ENCODE data around the gene CLDN34.

The CLDN34 gene

DNA sequence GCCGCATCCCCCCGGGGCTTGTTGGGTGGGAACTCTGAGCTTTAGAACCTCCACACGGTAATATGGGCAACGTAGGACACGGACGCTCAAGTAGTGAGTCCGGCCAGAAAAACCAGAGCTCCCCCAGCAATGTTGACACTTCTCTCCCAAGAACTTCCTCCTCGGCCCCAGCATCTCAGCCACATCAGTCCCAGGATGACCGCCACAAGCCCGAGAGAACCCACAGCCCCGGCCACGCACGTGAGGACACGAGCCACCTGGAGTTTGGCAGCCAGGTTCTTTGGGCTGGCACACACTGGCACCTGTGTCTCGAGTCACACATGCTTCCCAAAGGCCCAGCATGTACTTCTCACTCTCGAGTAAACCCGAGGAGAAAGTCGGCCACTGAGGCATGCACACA, 16.3 kb downstream of the CLDN34 start:
- no peak for DNase-seq

GRCh38 chrX:9983846-9984245, 16.7 kb downstream of the CLDN34 start:
- DNase-seq = no peak

DNA sequence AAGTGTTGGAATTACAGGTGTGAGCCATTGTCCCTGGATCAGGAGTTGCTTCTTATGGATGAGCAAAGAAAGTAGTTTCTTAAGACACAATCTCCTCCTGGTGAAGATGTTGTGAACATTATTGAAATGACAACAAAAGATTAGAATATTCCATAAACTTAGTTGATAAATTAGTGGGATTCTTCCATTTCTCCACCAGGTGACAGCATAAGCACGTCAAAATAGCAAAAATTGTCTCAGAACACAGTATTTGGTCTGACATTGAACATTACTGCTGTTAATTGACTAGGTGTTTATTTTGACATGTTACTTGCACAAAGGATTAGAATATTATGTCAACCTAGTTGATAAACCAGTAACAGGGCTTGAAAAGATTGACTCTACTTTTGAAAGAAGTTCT, 21.6 kb downstream of the CLDN34 start:
- DNase-seq = peak; percentile 53

DNA sequence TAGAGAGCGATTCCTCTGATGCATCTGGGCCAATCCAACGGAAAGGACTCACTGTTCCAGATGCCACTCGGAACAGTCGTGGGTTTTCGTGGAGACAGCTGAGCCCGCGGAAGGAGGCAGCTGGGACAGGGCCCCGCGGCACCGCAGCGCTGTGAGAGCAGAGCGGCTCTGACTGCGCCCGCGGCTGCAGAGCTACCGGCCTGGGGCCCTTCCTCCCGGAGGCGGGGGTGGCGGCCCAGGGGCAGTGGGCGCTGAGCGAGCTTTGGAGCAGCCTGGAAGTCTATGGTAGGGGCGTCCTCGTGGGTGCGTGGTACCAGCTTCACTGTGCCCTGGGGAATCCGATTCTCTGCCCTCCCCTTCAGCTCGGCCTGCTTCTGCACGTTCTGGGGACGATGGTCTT, 24.9 kb downstream of the CLDN34 start:
- no peak for DNase-seq

DNA sequence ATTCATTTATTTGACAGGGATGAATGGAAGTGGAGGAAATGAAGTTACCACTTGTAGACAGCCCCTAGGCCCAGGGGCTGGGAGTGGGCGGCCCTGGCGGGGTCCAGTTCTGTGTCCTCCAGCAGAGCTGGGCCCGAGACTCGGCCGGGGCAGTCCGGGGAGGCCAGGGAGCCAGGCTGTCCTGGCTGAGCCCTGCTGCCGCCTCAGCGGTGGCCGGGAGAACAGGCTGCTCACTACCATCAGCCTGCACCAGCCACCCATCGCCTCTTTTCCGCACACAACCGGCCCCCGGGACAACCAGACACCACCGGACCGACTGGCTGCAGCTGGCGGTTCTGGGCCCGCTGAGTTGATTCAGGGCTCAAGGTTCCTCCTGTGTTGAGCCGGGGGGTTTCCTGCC, 25.6 kb downstream of the CLDN34 start:
- DNase-seq = no peak

GRCh38 chrX:9995855-9996339, 28.7 kb downstream of the CLDN34 start:
- peak; percentile 83 for DNase-seq

DNA sequence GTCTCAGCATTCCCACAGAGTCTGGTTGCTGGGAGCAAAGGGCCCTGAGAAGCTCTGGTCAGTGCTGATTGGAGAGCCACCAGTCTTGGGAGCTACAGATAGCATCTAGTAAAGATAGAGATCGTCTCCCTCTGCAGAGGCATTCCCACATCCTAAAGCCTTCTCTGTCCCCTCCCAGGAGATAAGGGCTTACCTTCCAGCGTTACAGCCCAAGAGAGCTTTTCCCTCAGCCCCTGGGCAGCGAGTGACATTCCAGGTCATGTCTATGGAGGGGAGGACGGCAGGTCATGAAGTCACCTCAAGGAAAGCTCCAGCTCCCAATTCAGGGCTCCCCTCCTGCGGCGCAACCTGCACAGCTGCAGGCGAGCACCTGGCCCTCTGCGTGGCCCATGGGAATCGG, 29.9 kb downstream of the CLDN34 start:
- no peak for DNase-seq

DNA sequence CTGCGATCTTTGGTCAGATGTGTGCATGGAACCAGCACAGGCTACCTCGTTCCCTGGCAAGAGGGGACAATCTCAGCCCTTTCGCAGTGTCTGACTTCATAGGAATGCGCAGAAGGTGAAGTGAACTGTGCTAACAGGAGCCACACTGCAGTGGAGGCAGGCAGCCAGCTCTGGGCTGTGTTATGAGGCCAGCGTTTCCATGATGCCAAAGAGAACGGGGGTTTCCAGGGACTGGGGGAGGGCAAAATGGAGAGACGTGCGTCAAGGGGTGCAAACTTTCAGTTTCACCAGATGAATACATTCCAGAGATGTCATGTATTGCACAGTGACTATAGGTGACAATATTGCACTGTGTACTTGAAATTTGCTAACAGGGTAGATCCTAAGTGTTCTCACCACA, 30.4 kb downstream of the CLDN34 start:
- DNase-seq = no peak

DNA sequence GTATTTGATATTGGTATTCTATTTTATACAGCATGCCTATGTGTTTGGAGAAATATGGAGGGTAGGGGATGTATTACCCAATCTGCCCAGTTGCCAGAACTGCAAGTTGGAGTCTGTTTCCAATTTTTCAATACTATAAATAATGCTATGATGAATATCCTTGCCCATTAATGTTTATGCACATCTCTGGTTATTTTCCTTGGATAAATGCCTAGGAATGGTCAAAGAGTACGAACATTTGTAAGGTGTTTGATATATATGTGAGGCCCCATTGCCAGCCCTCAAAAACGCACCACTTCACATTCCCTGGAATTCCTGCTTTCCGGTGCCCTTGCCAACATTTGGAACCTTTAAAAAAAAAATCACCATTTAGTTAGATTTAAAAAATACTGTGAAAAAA, 34.3 kb downstream of the CLDN34 start:
- no peak for DNase-seq

DNA sequence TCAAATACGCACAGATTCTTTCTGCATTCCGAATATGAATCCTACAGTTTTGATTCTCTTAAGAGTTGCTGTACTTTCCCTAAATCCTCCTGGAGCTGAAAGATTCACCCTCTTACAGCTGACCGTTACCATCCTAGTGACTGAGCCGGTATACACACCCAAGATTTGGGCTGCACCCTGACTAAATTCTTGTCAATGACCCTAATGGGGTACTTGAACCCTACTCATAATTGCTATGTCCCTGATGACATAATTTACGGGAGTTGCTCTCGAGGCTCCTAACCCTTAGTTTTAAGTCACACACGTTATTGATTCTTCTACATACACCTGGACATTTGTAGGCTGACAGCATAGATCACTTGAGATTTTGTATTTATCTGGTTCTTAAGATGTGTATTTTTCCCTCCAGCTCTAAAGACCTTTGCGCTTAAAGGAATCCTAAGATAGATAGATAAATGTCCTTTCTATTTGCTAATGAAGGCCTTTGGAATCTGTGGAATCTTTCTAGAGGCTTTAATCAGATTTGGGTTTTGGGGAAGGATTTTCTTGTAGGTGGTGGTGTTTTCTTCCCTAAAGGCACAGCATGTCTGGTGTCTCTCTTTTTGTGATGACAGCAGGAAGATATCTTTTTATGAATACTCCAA, 37.8 kb downstream of the CLDN34 start:
- DNase-seq = no peak

GRCh38 chrX:10006086-10006485, 38.9 kb downstream of the CLDN34 start:
- no peak for DNase-seq

DNA sequence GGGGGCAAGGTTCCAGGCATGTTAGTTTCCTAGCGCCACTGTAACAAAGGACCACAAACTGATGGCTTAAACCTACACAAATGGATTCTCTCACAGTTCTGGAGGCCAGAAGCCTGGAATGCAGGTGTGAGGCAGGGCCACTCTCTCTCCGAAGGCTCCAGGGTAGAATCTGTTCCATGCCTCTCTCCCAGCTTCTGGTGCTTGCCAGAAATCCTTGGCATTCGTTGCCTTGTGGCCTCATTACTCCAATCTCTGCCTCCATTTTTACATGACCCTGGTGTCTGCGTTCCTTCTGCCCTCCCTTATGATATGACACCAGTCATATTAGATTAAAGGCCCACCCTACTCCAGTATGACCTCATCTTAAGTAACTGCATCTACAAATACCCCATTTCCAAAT, 39.6 kb downstream of the CLDN34 start:
- DNase-seq = no peak

GRCh38 chrX:10007621-10008020, 40.5 kb downstream of the CLDN34 start:
- peak; percentile 87 for DNase-seq

GRCh38 chrX:10008483-10009056, 41.4 kb downstream of the CLDN34 start:
- DNase-seq = no peak

DNA sequence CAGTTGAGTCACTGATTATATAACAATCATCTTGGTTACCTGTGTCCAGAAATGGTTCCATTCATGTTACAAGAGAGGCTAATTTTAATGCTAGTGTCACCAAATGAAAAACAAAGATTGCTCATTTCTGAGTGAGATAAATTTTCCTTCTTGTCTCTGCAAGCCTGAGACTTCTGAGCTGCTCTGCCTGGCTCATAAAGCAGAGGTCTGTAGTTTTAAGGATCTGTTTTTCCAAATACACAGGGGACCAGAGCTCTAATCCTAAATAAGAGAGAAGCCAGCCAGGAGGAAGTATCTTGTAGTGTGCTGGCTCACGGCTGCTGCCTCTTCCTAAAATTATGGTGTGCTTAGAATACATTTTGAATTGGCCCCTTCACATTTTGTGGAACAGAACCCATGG, 42.6 kb downstream of the CLDN34 start:
- DNase-seq = no peak

- no peak for DNase-seq
These were observed 43.5 kb downstream of the CLDN34 start for GRCh38 chrX:10010686-10011085.

DNA sequence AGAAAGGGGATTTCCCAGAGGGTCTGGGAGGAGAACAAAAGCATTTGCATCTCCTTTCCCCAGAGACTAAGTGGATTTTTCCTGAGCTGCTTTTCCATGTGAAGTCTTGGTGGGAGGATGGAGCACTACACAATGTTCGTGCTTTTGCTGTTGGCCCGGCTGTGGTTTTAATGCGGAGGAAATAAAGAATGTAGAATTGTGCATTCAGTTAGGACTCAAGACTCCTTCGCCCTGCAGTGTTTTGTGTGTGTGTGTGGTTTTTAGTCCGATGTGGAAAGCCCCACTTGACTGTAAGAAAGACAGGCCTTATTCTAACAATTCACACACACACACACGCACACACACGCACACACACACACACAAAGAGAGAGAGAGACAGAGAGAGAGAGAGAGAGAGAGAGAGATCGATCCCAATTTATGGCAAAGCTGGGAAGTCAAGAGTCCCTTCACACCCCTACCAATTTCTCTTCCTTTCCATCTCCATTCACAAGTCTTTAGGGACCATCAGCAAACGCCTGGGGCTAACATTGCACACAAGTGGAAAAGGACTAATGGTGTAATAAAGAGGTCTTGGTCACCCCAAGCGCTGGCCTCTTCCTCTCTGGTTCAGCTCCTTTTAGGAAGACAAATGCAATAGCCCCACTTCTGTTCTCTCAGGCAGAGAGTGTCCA, 44.2 kb downstream of the CLDN34 start:
- no peak for DNase-seq

GRCh38 chrX:10011991-10012390, 44.8 kb downstream of the CLDN34 start:
- DNase-seq = peak; percentile 40

GRCh38 chrX:10014462-10015354, 47.5 kb downstream of the CLDN34 start:
- peak; percentile 86 for DNase-seq

DNA sequence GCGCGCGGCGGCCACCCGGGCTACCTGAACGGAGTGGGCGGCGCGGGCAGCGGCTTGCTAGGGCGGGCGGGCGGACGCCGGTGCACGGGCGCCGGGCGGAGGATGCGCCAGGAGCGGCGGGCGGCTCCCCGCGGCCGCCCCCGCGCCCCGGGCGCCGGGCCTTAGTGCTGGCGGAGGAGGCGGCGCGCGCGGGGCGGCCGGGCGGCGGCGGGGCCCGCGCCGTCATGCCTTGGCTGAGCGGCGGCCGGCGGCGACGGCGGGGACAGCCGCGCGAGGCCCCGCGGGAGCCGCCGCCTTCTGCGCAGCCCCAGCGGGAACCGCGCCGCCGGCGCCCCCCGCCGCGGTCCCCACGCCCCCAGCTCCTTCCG, 48.2 kb downstream of the CLDN34 start:
- DNase-seq = no peak

GRCh38 chrX:10015723-10016518, 48.8 kb downstream of the CLDN34 start:
- DNase-seq = no peak

DNA sequence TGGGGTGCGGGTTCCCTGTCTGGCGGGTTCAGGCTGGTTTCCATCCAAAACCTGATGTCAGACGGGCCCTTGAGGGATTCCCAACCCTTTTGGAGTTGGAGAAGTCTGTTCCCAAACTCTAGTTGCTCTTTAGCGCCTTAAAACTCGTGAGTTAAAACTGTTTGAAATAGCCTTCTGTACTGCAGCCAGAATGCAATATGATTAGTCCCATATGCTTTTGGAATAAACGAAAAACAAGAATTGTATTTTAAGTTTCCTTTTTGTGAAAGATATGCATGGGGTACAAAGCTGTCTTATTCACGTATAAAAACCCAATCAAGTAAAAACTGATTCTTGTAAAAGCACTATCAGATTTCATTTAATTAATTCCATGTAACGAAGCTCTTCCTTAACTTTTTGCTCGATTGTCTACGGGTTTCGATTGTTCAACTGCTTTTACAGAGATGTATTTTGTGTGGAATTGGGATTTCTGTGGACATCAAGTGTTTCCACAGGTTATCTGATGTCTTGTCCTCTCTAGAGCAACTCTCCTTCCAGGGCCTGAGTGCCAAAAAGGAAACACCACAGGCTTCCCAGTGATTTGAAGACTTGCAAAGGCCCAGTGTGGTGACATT, 49.5 kb downstream of the CLDN34 start:
- no peak for DNase-seq
